Thyroid gland (tissue), 4 donors: ENCODE measurements around the gene SYT1.

Experiments
- CTCF ChIP-seq, 6 experiments: fragments of 200-600 bp in 3 of 6; fragments of 450-650 bp in 3 of 6; sonication (generic) in 3 of 6; IDR thresholded peaks; one replicate each; pipeline ENCODE4 v1.5.1; 2016 to 2019; ENCODE audit warnings: antibody characterized with exemption in 6 of 6, mild to moderate bottlenecking in 2 of 6, inconsistent platforms in 1 of 6, moderate library complexity in 1 of 6
- POLR2A ChIP-seq, 2 donors: fragments of 450-650 bp; IDR thresholded peaks; one replicate each; pipeline ENCODE4 v1.6.1; 2017; ENCODE audit warnings: antibody characterized with exemption in 2 of 2, mild to moderate bottlenecking in 2 of 2, moderate library complexity in 1 of 2

GRCh38 chr12:79360936-79361335, 496.4 kb downstream of the SYT1 start:
- TF ChIP-seq CTCF (IDR thresholded peaks at IDR 0.05) (no peak), POLR2A (IDR thresholded peaks at IDR 0.05) (no peak)
